Measurements from ENCODE around the gene WIZ. TPM values are rescaled to one million over a fixed set of nuclear protein-coding genes. Genes with fewer than 3 reads are reported as not detected.

Gene WIZ
- total and polyA plus RNA-seq, 9 of the 15 experiments (the other 6 are each of a cell fraction or from before 2014, with no cell fraction given), result 0.06 to 37.5 (median 4.8) TPM

- TF ChIP-seq CUX1 (CRISPR knock-in tag; IDR thresholded peaks at IDR 0.05) (no peak), MLX (CRISPR knock-in tag; conservative IDR thresholded peaks at IDR 0.05) (no peak)
Measured at GRCh38 chr19:15436826-15437110, 13.0 kb downstream of the WIZ start (continued).

Measured in K562 (cell line).